ENCODE results near the gene TMC7.
A peak's percentile ranks its signal among the peaks of the same experiment; 100 is the strongest.
"Not testable (repeated sequence)": the region's sequence is repeated elsewhere in the genome, so short reads cannot be mapped to it uniquely, and the experiment has no call there.

TMC7 gene

GRCh38 chr16:18950469-18951185 is 33.1 kb upstream of the TMC7 start:
- Histone ChIP-seq H3K9me3 (ENCODE audit: control insufficient read depth, low read length) (no peaks in the 10 kb centered on the region), H3K27me3 (replicated peaks; ENCODE audit: control insufficient read depth, insufficient read depth, low read length, poor library complexity, severe bottlenecking) (no peaks in the 10 kb centered on the region), H3K27ac (ENCODE audit: insufficient read depth, low read length, poor library complexity, severe bottlenecking) (no peak overlapping the region), H3K36me3 (ENCODE audit: control insufficient read depth, insufficient read depth, low read length) (no peaks in the 10 kb centered on the region), H3K4me3 (ENCODE audit: insufficient read depth, low read depth, low read length, poor library complexity, severe bottlenecking) (no peak overlapping the region), H3K4me1 (ENCODE audit: control insufficient read depth, insufficient read depth, low read length, poor library complexity, severe bottlenecking) (peaks cover 10% of the 10 kb centered on the region)
- no peak for DNase-seq

GRCh38 chr16:18953547-18953946 is 30.2 kb upstream of the TMC7 start:
- no peak overlapping the region for H3K4me3 ChIP-seq (ENCODE audit: insufficient read depth, low read depth, low read length, poor library complexity, severe bottlenecking)
- H3K9me3 ChIP-seq (ENCODE audit: control insufficient read depth, low read length), result no peaks in the 10 kb centered on the region
- DNase-seq, result no peak
- no peaks in the 10 kb centered on the region for H3K36me3 ChIP-seq (ENCODE audit: control insufficient read depth, insufficient read depth, low read length)
- no peaks in the 10 kb centered on the region for H3K27me3 ChIP-seq (replicated peaks; ENCODE audit: control insufficient read depth, insufficient read depth, low read length, poor library complexity, severe bottlenecking)
- H3K4me1 ChIP-seq (ENCODE audit: control insufficient read depth, insufficient read depth, low read length, poor library complexity, severe bottlenecking), result peaks cover 4% of the 10 kb centered on the region
- no peak overlapping the region for H3K27ac ChIP-seq (ENCODE audit: insufficient read depth, low read length, poor library complexity, severe bottlenecking)

GRCh38 chr16:18955874-18956580 is 27.7 kb upstream of the TMC7 start:
- DNase-seq, result peak in 1 of 3 donors; percentile 9
- H3K27ac ChIP-seq (ENCODE audit: insufficient read depth, low read length, poor library complexity, severe bottlenecking); H3K27me3 ChIP-seq (replicated peaks; ENCODE audit: control insufficient read depth, insufficient read depth, low read length, poor library complexity, severe bottlenecking); H3K9me3 ChIP-seq (ENCODE audit: control insufficient read depth, low read length); H3K36me3 ChIP-seq (ENCODE audit: control insufficient read depth, insufficient read depth, low read length); H3K4me1 ChIP-seq (ENCODE audit: control insufficient read depth, insufficient read depth, low read length, poor library complexity, severe bottlenecking): not testable (repeated sequence)
- peak overlapping the region; percentile 29 for H3K4me3 ChIP-seq (ENCODE audit: insufficient read depth, low read depth, low read length, poor library complexity, severe bottlenecking)

- H3K36me3 ChIP-seq (ENCODE audit: control insufficient read depth, insufficient read depth, low read length); H3K4me1 ChIP-seq (ENCODE audit: control insufficient read depth, insufficient read depth, low read length, poor library complexity, severe bottlenecking); DNase-seq; H3K27me3 ChIP-seq (replicated peaks; ENCODE audit: control insufficient read depth, insufficient read depth, low read length, poor library complexity, severe bottlenecking); H3K27ac ChIP-seq (ENCODE audit: insufficient read depth, low read length, poor library complexity, severe bottlenecking); H3K9me3 ChIP-seq (ENCODE audit: control insufficient read depth, low read length): not testable (repeated sequence)
- peak overlapping the region; percentile 29 for H3K4me3 ChIP-seq (ENCODE audit: insufficient read depth, low read depth, low read length, poor library complexity, severe bottlenecking)
Measured at GRCh38 chr16:18956658-18957241, 27.0 kb upstream of the TMC7 start.

GRCh38 chr16:18958621-18959029 is 25.1 kb upstream of the TMC7 start:
- DNase-seq, result no peak
- no peaks in the 10 kb centered on the region for H3K9me3 ChIP-seq (ENCODE audit: control insufficient read depth, low read length)
- no peak overlapping the region for H3K27ac ChIP-seq (ENCODE audit: insufficient read depth, low read length, poor library complexity, severe bottlenecking)

GRCh38 chr16:18959031-18959505 is 24.7 kb upstream of the TMC7 start:
- Histone ChIP-seq H3K27me3 (replicated peaks; ENCODE audit: control insufficient read depth, insufficient read depth, low read length, poor library complexity, severe bottlenecking) (no peaks in the 10 kb centered on the region), H3K9me3 (ENCODE audit: control insufficient read depth, low read length) (no peaks in the 10 kb centered on the region), H3K36me3 (ENCODE audit: control insufficient read depth, insufficient read depth, low read length) (no peaks in the 10 kb centered on the region), H3K4me1 (ENCODE audit: control insufficient read depth, insufficient read depth, low read length, poor library complexity, severe bottlenecking) (no peaks in the 10 kb centered on the region), H3K4me3 (ENCODE audit: insufficient read depth, low read depth, low read length, poor library complexity, severe bottlenecking) (no peak overlapping the region), H3K27ac (ENCODE audit: insufficient read depth, low read length, poor library complexity, severe bottlenecking) (no peak overlapping the region)
- no peak for DNase-seq

More at GRCh38 chr16:18958621-18959029, 25.1 kb upstream of the TMC7 start:
- H3K4me1 ChIP-seq (ENCODE audit: control insufficient read depth, insufficient read depth, low read length, poor library complexity, severe bottlenecking), result no peaks in the 10 kb centered on the region
- H3K27me3 ChIP-seq (replicated peaks; ENCODE audit: control insufficient read depth, insufficient read depth, low read length, poor library complexity, severe bottlenecking), result no peaks in the 10 kb centered on the region
- H3K4me3 ChIP-seq (ENCODE audit: insufficient read depth, low read depth, low read length, poor library complexity, severe bottlenecking), result no peak overlapping the region
- H3K36me3 ChIP-seq (ENCODE audit: control insufficient read depth, insufficient read depth, low read length), result no peaks in the 10 kb centered on the region

GRCh38 chr16:18965555-18965954 is 18.2 kb upstream of the TMC7 start:
- no peak overlapping the region for H3K27ac ChIP-seq (ENCODE audit: insufficient read depth, low read length, poor library complexity, severe bottlenecking)
- H3K4me3 ChIP-seq (ENCODE audit: insufficient read depth, low read depth, low read length, poor library complexity, severe bottlenecking), result no peak overlapping the region
- DNase-seq, result no peak
- no peaks in the 10 kb centered on the region for H3K36me3 ChIP-seq (ENCODE audit: control insufficient read depth, insufficient read depth, low read length)
- no peaks in the 10 kb centered on the region for H3K9me3 ChIP-seq (ENCODE audit: control insufficient read depth, low read length)
- H3K27me3 ChIP-seq (replicated peaks; ENCODE audit: control insufficient read depth, insufficient read depth, low read length, poor library complexity, severe bottlenecking), result no peaks in the 10 kb centered on the region
- H3K4me1 ChIP-seq (ENCODE audit: control insufficient read depth, insufficient read depth, low read length, poor library complexity, severe bottlenecking), result no peaks in the 10 kb centered on the region

- Histone ChIP-seq H3K27ac (ENCODE audit: insufficient read depth, low read length, poor library complexity, severe bottlenecking) (no peak overlapping the region), H3K4me1 (ENCODE audit: control insufficient read depth, insufficient read depth, low read length, poor library complexity, severe bottlenecking) (no peaks in the 10 kb centered on the region), H3K4me3 (ENCODE audit: insufficient read depth, low read depth, low read length, poor library complexity, severe bottlenecking) (no peak overlapping the region), H3K9me3 (ENCODE audit: control insufficient read depth, low read length) (no peaks in the 10 kb centered on the region), H3K36me3 (ENCODE audit: control insufficient read depth, insufficient read depth, low read length) (no peaks in the 10 kb centered on the region), H3K27me3 (replicated peaks; ENCODE audit: control insufficient read depth, insufficient read depth, low read length, poor library complexity, severe bottlenecking) (no peaks in the 10 kb centered on the region)
- DNase-seq, result no peak
Measured at GRCh38 chr16:18966791-18967190, 16.9 kb upstream of the TMC7 start.

GRCh38 chr16:18969050-18969854 is 14.5 kb upstream of the TMC7 start:
- peak; percentile 47 to 64 (median 51) for DNase-seq
- Histone ChIP-seq H3K4me3 (ENCODE audit: insufficient read depth, low read depth, low read length, poor library complexity, severe bottlenecking) (peak overlapping the region; percentile 7), H3K27ac (ENCODE audit: insufficient read depth, low read length, poor library complexity, severe bottlenecking) (no peak overlapping the region), H3K27me3 (replicated peaks; ENCODE audit: control insufficient read depth, insufficient read depth, low read length, poor library complexity, severe bottlenecking) (no peaks in the 10 kb centered on the region), H3K4me1 (ENCODE audit: control insufficient read depth, insufficient read depth, low read length, poor library complexity, severe bottlenecking) (no peaks in the 10 kb centered on the region), H3K9me3 (ENCODE audit: control insufficient read depth, low read length) (no peaks in the 10 kb centered on the region), H3K36me3 (ENCODE audit: control insufficient read depth, insufficient read depth, low read length) (no peaks in the 10 kb centered on the region)

All from effector memory CD4-positive, alpha-beta T cell (primary cell).